ENCODE data around the gene TMEM53. TPM values are rescaled to one million over a fixed set of nuclear protein-coding genes. Genes with fewer than 3 reads are reported as not detected.

Gene TMEM53
- total RNA-seq, 2 donors from 2014 or later, result 3.9 to 12.9 TPM

GRCh38 chr1:44651069-44651468, 23.2 kb downstream of the TMEM53 start:
- H3K4me1 ChIP-seq (ENCODE audit: control insufficient read depth in 1 of 2, low read depth in 2 of 2), result peaks cover 5 to 7% of the 10 kb centered on the region in 2 donors
- H3K27me3 ChIP-seq (replicated peaks; ENCODE audit: insufficient read depth), result no peaks in the 10 kb centered on the region
- no peak for DNase-seq (ENCODE audit: low spot score)
- TF ChIP-seq, protein P1, sequence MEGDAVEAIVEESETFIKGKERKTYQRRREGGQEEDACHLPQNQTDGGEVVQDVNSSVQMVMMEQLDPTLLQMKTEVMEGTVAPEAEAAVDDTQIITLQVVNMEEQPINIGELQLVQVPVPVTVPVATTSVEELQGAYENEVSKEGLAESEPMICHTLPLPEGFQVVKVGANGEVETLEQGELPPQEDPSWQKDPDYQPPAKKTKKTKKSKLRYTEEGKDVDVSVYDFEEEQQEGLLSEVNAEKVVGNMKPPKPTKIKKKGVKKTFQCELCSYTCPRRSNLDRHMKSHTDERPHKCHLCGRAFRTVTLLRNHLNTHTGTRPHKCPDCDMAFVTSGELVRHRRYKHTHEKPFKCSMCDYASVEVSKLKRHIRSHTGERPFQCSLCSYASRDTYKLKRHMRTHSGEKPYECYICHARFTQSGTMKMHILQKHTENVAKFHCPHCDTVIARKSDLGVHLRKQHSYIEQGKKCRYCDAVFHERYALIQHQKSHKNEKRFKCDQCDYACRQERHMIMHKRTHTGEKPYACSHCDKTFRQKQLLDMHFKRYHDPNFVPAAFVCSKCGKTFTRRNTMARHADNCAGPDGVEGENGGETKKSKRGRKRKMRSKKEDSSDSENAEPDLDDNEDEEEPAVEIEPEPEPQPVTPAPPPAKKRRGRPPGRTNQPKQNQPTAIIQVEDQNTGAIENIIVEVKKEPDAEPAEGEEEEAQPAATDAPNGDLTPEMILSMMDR (IDR thresholded peaks at IDR 0.05), result no peak
- H3K4me3 ChIP-seq, result no peak overlapping the region
- peaks cover 23% of the 10 kb centered on the region for H3K36me3 ChIP-seq
- H3K9me3 ChIP-seq, result no peaks in the 10 kb centered on the region
- no peak overlapping the region for H3K27ac ChIP-seq
- ATAC-seq (ENCODE audit: insufficient number of reproducible peaks, low FRiP score, low read depth), result no peak

DNA sequence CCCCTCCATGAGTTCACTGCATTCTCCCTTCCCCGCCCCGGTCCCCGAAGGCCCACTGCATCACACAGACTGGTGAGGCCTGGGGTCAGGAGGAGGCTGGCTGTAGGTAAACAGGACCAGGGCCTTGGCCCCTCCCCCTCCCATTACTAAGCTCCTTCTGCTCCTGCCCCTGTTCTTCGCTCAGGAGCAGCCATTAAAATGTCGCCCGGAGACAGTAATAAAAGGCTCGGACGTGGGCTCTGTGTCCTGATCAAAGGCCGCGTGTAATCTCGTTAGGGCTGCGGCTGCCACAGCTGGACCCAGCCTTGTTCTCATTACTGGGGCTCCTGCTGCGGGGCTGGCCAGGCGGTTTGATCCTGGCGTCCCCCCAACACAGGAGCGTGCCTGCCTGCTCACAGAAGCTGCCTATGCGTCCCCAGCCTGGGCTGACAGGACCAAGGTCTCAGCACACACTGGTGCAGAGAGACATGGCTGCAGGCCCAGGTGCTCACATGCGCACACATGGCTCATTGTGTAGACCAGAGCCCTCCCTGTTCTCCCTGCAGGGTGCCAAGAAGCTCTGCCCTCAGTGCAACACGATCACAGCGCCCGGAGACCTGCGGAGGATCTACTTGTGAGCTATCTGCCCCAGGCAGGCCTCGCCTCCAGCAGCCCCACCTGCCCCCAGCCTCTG, 24.0 kb downstream of the TMEM53 start:
- TF ChIP-seq, protein P1 (IDR thresholded peaks at IDR 0.05), result no peak
- H3K4me3 ChIP-seq, result no peak overlapping the region
- no peaks in the 10 kb centered on the region for H3K9me3 ChIP-seq
- no peaks in the 10 kb centered on the region for H3K27me3 ChIP-seq (replicated peaks; ENCODE audit: insufficient read depth)
- DNase-seq (ENCODE audit: low spot score) (no peak), ATAC-seq (ENCODE audit: insufficient number of reproducible peaks, low FRiP score, low read depth) (no peak)
- H3K4me1 ChIP-seq (ENCODE audit: control insufficient read depth in 1 of 2, low read depth in 2 of 2), result peaks cover 7 to 15% of the 10 kb centered on the region in 2 donors
- H3K36me3 ChIP-seq, result peaks cover 23% of the 10 kb centered on the region
- H3K27ac ChIP-seq, result no peak overlapping the region

DNA sequence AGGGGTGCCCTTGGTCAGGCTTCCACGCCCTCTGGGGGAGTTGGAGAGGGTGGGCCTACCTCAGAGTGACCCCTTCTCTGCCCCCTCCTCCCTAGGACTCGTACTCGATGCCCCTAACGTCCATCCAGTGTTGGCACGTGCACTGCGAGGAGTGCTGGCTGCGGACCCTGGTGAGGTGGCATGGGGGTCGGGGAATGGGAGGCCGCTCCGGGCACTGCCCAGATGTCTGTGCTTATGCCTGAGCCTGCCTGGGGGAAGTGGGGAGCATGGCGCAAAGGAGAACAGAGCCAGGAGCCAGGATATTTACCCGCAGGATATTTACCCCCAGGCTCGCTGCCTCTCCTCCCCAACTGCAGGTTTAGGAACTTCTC, 24.5 kb downstream of the TMEM53 start:
- H3K27ac ChIP-seq, result no peak overlapping the region
- ATAC-seq (ENCODE audit: insufficient number of reproducible peaks, low FRiP score, low read depth) (no peak), DNase-seq (ENCODE audit: low spot score) (no peak)
- TF ChIP-seq, protein P1 (IDR thresholded peaks at IDR 0.05), result no peak
- H3K36me3 ChIP-seq, result peaks cover 23% of the 10 kb centered on the region
- H3K9me3 ChIP-seq, result no peaks in the 10 kb centered on the region
- no peaks in the 10 kb centered on the region for H3K27me3 ChIP-seq (replicated peaks; ENCODE audit: insufficient read depth)
- peaks cover 12 to 20% of the 10 kb centered on the region in 2 donors for H3K4me1 ChIP-seq (ENCODE audit: control insufficient read depth in 1 of 2, low read depth in 2 of 2)
- no peak overlapping the region for H3K4me3 ChIP-seq

GRCh38 chr1:44648529-44649250, 25.6 kb downstream of the TMEM53 start:
- TF ChIP-seq, protein P1 (IDR thresholded peaks at IDR 0.05), result no peak
- H3K27ac ChIP-seq, result no peak overlapping the region
- H3K9me3 ChIP-seq, result no peaks in the 10 kb centered on the region
- H3K4me3 ChIP-seq, result no peak overlapping the region
- ATAC-seq (ENCODE audit: insufficient number of reproducible peaks, low FRiP score, low read depth) (no peak), DNase-seq (ENCODE audit: low spot score) (no peak)
- peaks cover 23% of the 10 kb centered on the region for H3K36me3 ChIP-seq
- peaks cover 23 to 31% of the 10 kb centered on the region in 2 donors for H3K4me1 ChIP-seq (ENCODE audit: control insufficient read depth in 1 of 2, low read depth in 2 of 2)
- H3K27me3 ChIP-seq (replicated peaks; ENCODE audit: insufficient read depth), result no peaks in the 10 kb centered on the region

- Histone ChIP-seq H3K36me3 (peaks cover 23% of the 10 kb centered on the region), H3K27me3 (replicated peaks; ENCODE audit: insufficient read depth) (no peaks in the 10 kb centered on the region), H3K9me3 (no peaks in the 10 kb centered on the region), H3K4me3 (no peak overlapping the region), H3K27ac (no peak overlapping the region), H3K4me1 (ENCODE audit: control insufficient read depth in 1 of 2, low read depth in 2 of 2) (peaks cover 24 to 37% of the 10 kb centered on the region in 2 donors)
- DNase-seq (ENCODE audit: low spot score) (no peak), ATAC-seq (ENCODE audit: insufficient number of reproducible peaks, low FRiP score, low read depth) (no peak)
- TF ChIP-seq, protein P1 (IDR thresholded peaks at IDR 0.05), result no peak
Measured at GRCh38 chr1:44647896-44648295, 26.4 kb downstream of the TMEM53 start.
